Adipocyte (in vitro differentiated cells): Measurements from ENCODE around the gene ZNF516.

Experiments used
- DNase-seq: peaks from one replicate; pipeline ENCODE4 v3.0.0-alpha.2; 2015; ENCODE audit warnings: low read depth
- H3K27me3 ChIP-seq: replicated peaks from 2 replicates; pipeline ENCODE4 v1.7.0; 2013; ENCODE audit warnings: mild to moderate bottlenecking, low read length, moderate library complexity; ENCODE audit not compliant: control insufficient read depth, insufficient read depth
- H3K36me3 ChIP-seq: 2 replicates; pipeline ENCODE4 v1.7.0; 2013; ENCODE audit warnings: low read length, mild to moderate bottlenecking, moderate library complexity; ENCODE audit not compliant: control insufficient read depth, insufficient read depth, severe bottlenecking
- H3K4me1 ChIP-seq: 2 replicates; pipeline ENCODE4 v1.7.0; 2013; ENCODE audit warnings: mild to moderate bottlenecking, low read length, moderate library complexity; ENCODE audit not compliant: control insufficient read depth, insufficient read depth
- H3K4me3 ChIP-seq: 2 replicates; pipeline ENCODE4 v1.7.0; 2013; ENCODE audit warnings: mild to moderate bottlenecking, low read length, moderate library complexity
- H3K9ac ChIP-seq: 2 replicates; pipeline ENCODE4 v1.7.0; 2013; ENCODE audit warnings: mild to moderate bottlenecking, low read length, moderate library complexity
- H3K9me3 ChIP-seq: 2 replicates; pipeline ENCODE4 v1.7.0; 2013; ENCODE audit warnings: mild to moderate bottlenecking, low read length, moderate library complexity; ENCODE audit not compliant: control insufficient read depth

The ZNF516 gene

GRCh38 chr18:76506974-76507764, 12.1 kb upstream of the ZNF516 start:
- Histone ChIP-seq H3K9ac (no peak overlapping the region), H3K4me1 (peaks cover 20% of the 10 kb centered on the region), H3K4me3 (no peak overlapping the region), H3K36me3 (no peaks in the 10 kb centered on the region), H3K9me3 (no peaks in the 10 kb centered on the region), H3K27me3 (no peaks in the 10 kb centered on the region)
- no peak for DNase-seq

- peaks cover 20% of the 10 kb centered on the region for H3K4me1 ChIP-seq
- no peaks in the 10 kb centered on the region for H3K36me3 ChIP-seq
- no peak for DNase-seq
- no peak overlapping the region for H3K4me3 ChIP-seq
- H3K27me3 ChIP-seq: no peaks in the 10 kb centered on the region
- no peaks in the 10 kb centered on the region for H3K9me3 ChIP-seq
- H3K9ac ChIP-seq: no peak overlapping the region
Observed at GRCh38 chr18:76506395-76506794, 11.4 kb upstream of the ZNF516 start.

- no peaks in the 10 kb centered on the region for H3K9me3 ChIP-seq
- no peak overlapping the region for H3K9ac ChIP-seq
- no peak overlapping the region for H3K4me3 ChIP-seq
- H3K27me3 ChIP-seq: no peaks in the 10 kb centered on the region
- DNase-seq: peak; percentile 77
- H3K4me1 ChIP-seq: peaks cover 20% of the 10 kb centered on the region
- H3K36me3 ChIP-seq: no peaks in the 10 kb centered on the region
Observed at GRCh38 chr18:76505614-76506013, 10.6 kb upstream of the ZNF516 start.

- Histone ChIP-seq H3K4me1 (peaks cover 20% of the 10 kb centered on the region), H3K9me3 (no peaks in the 10 kb centered on the region)
Observed at GRCh38 chr18:76504749-76505148, 9.7 kb upstream of the ZNF516 start.

GRCh38 chr18:76503649-76504386, 8.8 kb upstream of the ZNF516 start:
- no peak overlapping the region for H3K4me3 ChIP-seq
- no peak for DNase-seq

More at GRCh38 chr18:76504749-76505148, 9.7 kb upstream of the ZNF516 start:
- Histone ChIP-seq H3K27me3 (no peaks in the 10 kb centered on the region), H3K9ac (no peak overlapping the region), H3K36me3 (no peaks in the 10 kb centered on the region), H3K4me3 (no peak overlapping the region)
- peak; percentile 22 for DNase-seq

GRCh38 chr18:76502551-76502950, 7.5 kb upstream of the ZNF516 start:
- DNase-seq: no peak
- no peak overlapping the region for H3K4me3 ChIP-seq
- no peaks in the 10 kb centered on the region for H3K9me3 ChIP-seq
- H3K36me3 ChIP-seq: no peaks in the 10 kb centered on the region
- no peak overlapping the region for H3K9ac ChIP-seq
- peaks cover 20% of the 10 kb centered on the region for H3K4me1 ChIP-seq
- no peaks in the 10 kb centered on the region for H3K27me3 ChIP-seq

More at GRCh38 chr18:76503649-76504386, 8.8 kb upstream of the ZNF516 start:
- Histone ChIP-seq H3K27me3 (no peaks in the 10 kb centered on the region), H3K9ac (no peak overlapping the region), H3K4me1 (peaks cover 20% of the 10 kb centered on the region), H3K9me3 (no peaks in the 10 kb centered on the region), H3K36me3 (no peaks in the 10 kb centered on the region)

- no peak for DNase-seq
- Histone ChIP-seq H3K36me3 (no peaks in the 10 kb centered on the region), H3K4me3 (no peak overlapping the region), H3K27me3 (no peaks in the 10 kb centered on the region), H3K4me1 (peaks cover 4% of the 10 kb centered on the region), H3K9me3 (no peaks in the 10 kb centered on the region), H3K9ac (no peak overlapping the region)
Observed at GRCh38 chr18:76499637-76500340, 4.7 kb upstream of the ZNF516 start.

- no peaks in the 10 kb centered on the region for H3K9me3 ChIP-seq
- no peaks in the 10 kb centered on the region for H3K4me1 ChIP-seq
- no peaks in the 10 kb centered on the region for H3K36me3 ChIP-seq
- H3K27me3 ChIP-seq: no peaks in the 10 kb centered on the region
- H3K9ac ChIP-seq: no peak overlapping the region
- no peak overlapping the region for H3K4me3 ChIP-seq
- DNase-seq: no peak
Observed at GRCh38 chr18:76499021-76499420, 4.0 kb upstream of the ZNF516 start.

GRCh38 chr18:76498064-76498463, 3.0 kb upstream of the ZNF516 start:
- H3K36me3 ChIP-seq: no peaks in the 10 kb centered on the region
- DNase-seq: no peak
- no peaks in the 10 kb centered on the region for H3K9me3 ChIP-seq
- no peaks in the 10 kb centered on the region for H3K27me3 ChIP-seq
- H3K4me3 ChIP-seq: no peak overlapping the region
- H3K9ac ChIP-seq: no peak overlapping the region
- no peaks in the 10 kb centered on the region for H3K4me1 ChIP-seq

GRCh38 chr18:76497021-76497420, 2.0 kb upstream of the ZNF516 start:
- no peak for DNase-seq
- H3K36me3 ChIP-seq: no peaks in the 10 kb centered on the region
- no peak overlapping the region for H3K4me3 ChIP-seq
- H3K4me1 ChIP-seq: no peaks in the 10 kb centered on the region
- H3K27me3 ChIP-seq: no peaks in the 10 kb centered on the region
- no peak overlapping the region for H3K9ac ChIP-seq
- no peaks in the 10 kb centered on the region for H3K9me3 ChIP-seq
